Activated CD4-positive, alpha-beta T cell treated with anti-CD3 and anti-CD28 coated beads, Interleukin-2, amount 10 ng/mL, durations not matched to agents 7 days and 5 days (primary cell): ENCODE results near the gene KCP. TPM values are rescaled to one million over a fixed set of nuclear protein-coding genes. Genes with fewer than 3 reads are reported as not detected.

ENCODE experiments used
- CTCF ChIA-PET: fragments of 350-600 bp; sonication (Branson Sonifier 250); formaldehyde crosslinking; loops from one replicate; lab custom pipeline; 2021; ENCODE audit warnings: antibody characterized with exemption; lab: Charles Lee
- POLR2A ChIA-PET: fragments of 350-600 bp; sonication (Branson Sonifier 250); formaldehyde crosslinking; loops from one replicate; lab custom pipeline; 2021; ENCODE audit warnings: antibody characterized with exemption; lab: Charles Lee
- DNase-seq: peaks from one replicate; pipeline ENCODE4 v3.0.0-alpha.2; 2020
- H3K27ac Mint-ChIP-seq: one replicate; pipeline ENCODE4 v1.8.0; 2021; ENCODE audit warnings: mild to moderate bottlenecking, moderate library complexity, mixed read lengths
- H3K27me3 Mint-ChIP-seq: one replicate; pipeline ENCODE4 v1.8.0; 2021; ENCODE audit warnings: mixed read lengths
- H3K36me3 Mint-ChIP-seq: one replicate; pipeline ENCODE4 v1.8.0; 2021; ENCODE audit warnings: low read depth, mixed read lengths
- H3K4me1 Mint-ChIP-seq: one replicate; pipeline ENCODE4 v1.8.0; 2021; ENCODE audit warnings: mixed read lengths
- H3K4me3 Mint-ChIP-seq: one replicate; pipeline ENCODE4 v1.8.0; 2021; ENCODE audit warnings: mild to moderate bottlenecking, moderate library complexity, mixed read lengths
- H3K9me3 Mint-ChIP-seq: one replicate; pipeline ENCODE4 v1.8.0; 2021; ENCODE audit warnings: mixed read lengths
- total RNA-seq, 2 experiments: library from RNA; stranded (reverse); gene quantifications; one replicate each; pipeline ENCODE4 v1.2.3, GENCODE V29; 2021

The KCP gene
- total RNA-seq, 2 experiments from 2014 or later: 0.10 to 0.12 TPM

DNA sequence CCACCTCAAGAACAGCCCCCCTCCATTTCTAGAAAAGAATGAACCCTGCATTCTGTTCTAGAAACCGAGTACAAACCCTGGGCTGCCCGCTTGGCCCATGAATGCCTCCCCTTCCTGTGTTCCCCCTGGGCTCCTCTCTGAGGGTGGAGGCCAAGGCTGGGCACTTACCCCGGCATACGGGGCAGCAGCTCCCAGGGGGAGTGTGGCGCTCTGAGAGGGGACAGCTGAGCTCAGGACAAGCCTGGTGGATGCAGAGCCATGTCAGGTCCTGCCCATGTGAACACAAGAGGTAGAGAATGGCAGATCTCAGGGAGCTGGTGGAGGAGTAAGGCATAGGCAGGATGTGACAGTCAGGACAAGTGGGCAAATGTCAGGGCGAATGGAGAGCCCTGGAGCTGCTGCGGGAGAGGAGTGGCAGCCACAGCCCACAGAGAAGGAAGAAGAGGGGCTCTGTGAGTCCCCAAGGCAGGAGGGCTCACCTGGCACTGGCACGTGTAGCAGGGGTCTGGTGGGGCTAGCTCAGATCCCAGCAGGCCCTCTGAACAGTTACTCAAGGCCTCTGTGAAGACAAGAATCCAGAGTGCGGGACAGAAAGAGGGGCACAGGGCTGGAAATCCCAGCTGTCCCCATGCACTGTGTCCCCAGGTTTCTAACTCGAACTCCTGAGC lies 28.9 kb downstream of the KCP start:
- POLR2A ChIA-PET: no interaction called here
- Mint-ChIP-seq H3K9me3 (no peaks in the 10 kb centered on the region), H3K36me3 (no peaks in the 10 kb centered on the region), H3K4me3 (no peak overlapping the region), H3K4me1 (peaks cover 14% of the 10 kb centered on the region), H3K27ac (no peak overlapping the region), H3K27me3 (peaks cover 1% of the 10 kb centered on the region)
- DNase-seq: no peak
- CTCF ChIA-PET: interaction anchor here (0.5 to 1.5 kb wide), 6 partner anchors 18 to 500 kb away, joined by 3 to 5 read pairs (median 3); partner anchors contain the start of gene ATP6V1F

DNA sequence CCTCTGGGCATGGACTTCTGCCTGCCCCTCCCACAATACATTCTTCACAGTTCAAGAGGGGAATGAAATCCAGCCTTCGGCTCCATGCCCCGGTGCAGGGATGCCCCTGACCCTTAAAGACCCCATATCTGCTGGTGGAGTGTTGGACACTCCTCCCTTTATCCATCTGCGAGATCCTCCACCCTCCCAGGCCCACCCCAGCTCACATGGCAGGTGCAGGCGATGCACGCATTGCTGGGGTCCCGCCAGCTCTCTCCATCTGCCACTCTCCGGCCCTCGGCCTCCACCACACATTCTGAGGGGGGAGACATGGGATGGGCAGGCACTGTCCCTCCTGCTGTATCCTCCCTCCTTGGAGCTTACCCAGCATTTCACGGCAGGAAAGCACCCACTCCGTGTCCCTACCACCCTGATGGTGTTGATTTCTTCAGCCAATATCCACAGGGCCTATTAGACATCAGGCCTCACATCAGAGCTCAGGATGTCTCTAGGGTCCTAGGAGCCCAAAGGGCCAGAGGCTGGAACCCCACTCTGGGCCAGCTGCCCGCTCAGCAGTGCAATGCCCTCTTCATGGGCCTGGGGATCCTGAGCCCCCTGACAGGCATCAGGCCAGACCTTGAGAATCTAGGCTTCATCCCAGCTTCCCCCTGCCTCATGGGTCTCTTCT lies 29.6 kb downstream of the KCP start:
- Mint-ChIP-seq H3K36me3 (no peaks in the 10 kb centered on the region), H3K9me3 (no peaks in the 10 kb centered on the region), H3K27me3 (peaks cover 1% of the 10 kb centered on the region), H3K27ac (no peak overlapping the region), H3K4me1 (peaks cover 14% of the 10 kb centered on the region), H3K4me3 (no peak overlapping the region)
- POLR2A ChIA-PET: interaction anchor here (0.7 kb wide), 1 partner anchor 12 kb away, joined by 3 read pairs; no protein-coding TSS in a partner anchor
- CTCF ChIA-PET: interaction anchor here (0.5 to 1.5 kb wide), 8 partner anchors 17 to 500 kb away, joined by 3 to 5 read pairs (median 3); partner anchors contain the start of gene ATP6V1F
- DNase-seq: no peak

DNA sequence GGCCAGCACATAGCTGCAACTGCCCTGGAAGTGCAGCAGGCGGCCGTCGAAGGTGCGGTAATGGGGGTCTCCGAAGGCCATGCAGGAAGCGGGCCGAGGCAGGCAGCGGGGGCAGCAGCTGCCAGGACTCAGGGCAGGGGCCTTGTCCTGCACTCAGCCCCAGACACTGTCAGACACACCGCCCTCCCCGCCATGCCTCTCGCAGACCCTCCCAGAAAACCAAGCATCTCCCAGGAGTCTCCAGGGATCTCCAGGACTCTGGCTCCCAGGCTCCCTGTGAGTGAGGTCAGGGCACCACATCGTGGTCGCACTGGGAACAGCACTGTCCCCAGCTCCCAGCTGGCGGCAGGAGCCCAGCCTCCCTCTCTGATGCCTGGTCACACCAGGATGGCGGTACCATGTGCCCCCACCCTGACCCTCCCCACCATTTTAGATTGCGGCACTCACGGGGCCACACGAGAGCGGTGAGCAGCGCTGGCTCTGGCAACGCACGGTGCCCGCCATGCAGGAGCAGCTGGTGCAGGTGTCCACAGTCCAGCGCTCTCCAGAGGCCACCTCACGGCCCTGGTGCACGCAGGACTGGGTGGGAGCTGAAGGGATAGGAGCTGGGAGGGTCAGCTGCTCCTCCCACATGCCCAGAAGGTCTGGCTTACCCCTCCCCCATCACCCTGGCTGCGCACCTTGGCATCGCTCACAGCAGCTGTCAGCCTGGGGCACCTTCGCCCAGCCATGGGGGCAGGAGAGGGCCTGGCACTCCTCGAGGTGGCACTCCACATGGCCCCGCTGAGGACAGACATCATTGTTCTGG lies 30.4 kb downstream of the KCP start:
- Mint-ChIP-seq H3K27ac (no peak overlapping the region), H3K27me3 (no peaks in the 10 kb centered on the region), H3K4me1 (peaks cover 14% of the 10 kb centered on the region), H3K36me3 (no peaks in the 10 kb centered on the region), H3K9me3 (no peaks in the 10 kb centered on the region), H3K4me3 (no peak overlapping the region)
- ChIA-PET CTCF (interaction anchor here (0.9 to 1.7 kb wide), 4 partner anchors 17 to 268 kb away, joined by 3 to 6 read pairs (median 4); partner anchors contain the start of gene ATP6V1F), POLR2A (interaction anchor here (0.7 kb wide), 1 partner anchor 11 kb away, joined by 3 read pairs; no protein-coding TSS in a partner anchor)
- no peak for DNase-seq

DNA sequence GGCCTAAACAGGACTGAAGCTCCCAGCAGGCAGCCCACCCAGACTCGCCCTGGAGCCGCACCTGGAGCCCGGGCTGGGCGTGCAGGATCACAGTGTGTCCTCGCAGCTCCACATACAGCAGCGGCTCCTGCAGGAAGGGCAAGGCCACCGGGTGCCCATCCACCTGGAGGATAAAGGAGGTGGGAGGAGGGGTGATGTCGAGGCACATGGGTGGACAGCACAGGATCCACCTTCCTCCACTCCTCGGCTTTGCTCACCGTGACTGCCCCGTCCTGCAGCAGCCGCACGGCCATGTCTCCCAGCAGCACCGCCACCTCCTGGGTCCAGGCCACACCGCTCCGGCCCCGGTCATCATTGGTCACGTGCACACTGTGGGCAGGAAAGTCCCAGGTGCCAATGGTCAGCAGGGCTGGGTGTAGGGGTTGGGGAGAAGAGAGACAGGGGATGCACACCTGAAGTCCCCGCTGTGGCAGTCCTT lies 31.0 kb downstream of the KCP start:
- Mint-ChIP-seq H3K27ac (no peak overlapping the region), H3K4me1 (peaks cover 14% of the 10 kb centered on the region), H3K36me3 (no peaks in the 10 kb centered on the region), H3K4me3 (no peak overlapping the region), H3K27me3 (no peaks in the 10 kb centered on the region), H3K9me3 (no peaks in the 10 kb centered on the region)
- CTCF ChIA-PET: interaction anchor here (1.3 to 1.7 kb wide), 2 partner anchors 16 to 267 kb away, joined by 3 to 6 read pairs; partner anchors contain the start of gene ATP6V1F
- POLR2A ChIA-PET: no interaction called here
- no peak for DNase-seq

DNA sequence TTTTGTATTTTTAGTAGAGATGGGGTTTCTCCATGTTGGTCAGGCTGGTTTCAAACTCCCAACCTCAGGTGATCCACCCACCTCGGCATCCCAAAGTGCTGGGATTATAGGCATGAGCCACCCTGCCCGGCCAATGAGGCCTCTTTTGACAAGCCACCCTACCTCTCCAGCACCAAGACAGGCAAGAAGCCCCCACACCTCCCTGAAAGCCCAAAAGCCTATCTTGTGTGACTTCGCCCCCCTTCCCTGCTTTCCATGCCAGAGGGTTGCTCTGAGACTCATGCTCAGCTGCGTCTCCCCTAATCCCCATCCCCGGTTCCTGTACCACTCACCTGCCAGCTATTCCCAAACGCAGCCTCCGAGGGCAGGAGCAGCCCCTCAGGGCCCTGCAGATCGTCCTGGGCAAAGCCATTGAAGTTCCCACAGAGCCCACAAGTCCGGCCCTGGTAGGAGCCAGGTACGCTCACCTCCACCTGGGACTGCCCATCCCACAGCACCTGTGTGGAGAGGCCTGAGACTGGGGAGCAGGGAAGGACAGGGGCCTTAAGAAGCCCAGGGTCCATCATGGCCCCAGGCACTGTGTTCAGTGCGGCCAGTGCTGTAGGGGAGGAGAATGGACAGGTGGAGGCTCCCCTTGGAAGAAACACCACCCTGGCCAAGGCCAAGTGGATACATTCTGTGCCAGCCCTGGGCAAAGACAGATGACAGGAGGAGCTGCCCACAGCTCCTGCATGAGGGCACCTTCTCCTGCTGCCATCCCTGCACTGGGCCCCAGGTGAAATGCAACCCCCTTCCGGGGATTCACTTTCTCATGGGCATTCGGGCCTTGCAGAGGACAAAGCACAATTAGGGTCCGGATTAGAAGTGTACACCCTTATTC lies 32.0 kb downstream of the KCP start:
- CTCF ChIA-PET: interaction anchor here (0.7 to 1.7 kb wide), 3 partner anchors 15 to 512 kb away, joined by 3 to 6 read pairs (median 5); partner anchors contain the start of gene ATP6V1F
- Mint-ChIP-seq H3K4me3 (no peak overlapping the region), H3K27ac (peak overlapping the region; percentile 75), H3K27me3 (no peaks in the 10 kb centered on the region), H3K9me3 (no peaks in the 10 kb centered on the region), H3K36me3 (no peaks in the 10 kb centered on the region), H3K4me1 (peaks cover 13% of the 10 kb centered on the region)
- no peak for DNase-seq
- POLR2A ChIA-PET: no interaction called here

DNA sequence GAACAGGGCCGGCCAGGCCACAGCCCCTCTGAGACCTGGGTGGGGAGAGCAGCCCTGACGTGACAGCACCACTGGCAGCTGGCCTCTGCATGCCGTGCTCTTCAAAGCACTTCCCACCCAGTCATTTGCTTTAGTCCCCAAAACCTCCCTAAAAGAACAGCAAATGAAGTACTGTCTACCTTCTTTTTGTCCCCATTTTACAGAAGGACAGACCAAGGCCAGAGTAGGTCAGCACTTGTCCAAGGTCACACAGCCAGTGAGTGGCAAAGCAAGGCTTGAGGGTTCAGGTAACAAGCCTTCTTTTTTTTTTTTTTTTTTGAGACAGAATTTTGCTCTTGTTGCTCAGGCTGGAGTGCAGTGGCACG lies 32.8 kb downstream of the KCP start:
- POLR2A ChIA-PET: no interaction called here
- no peaks in the 10 kb centered on the region for H3K36me3 Mint-ChIP-seq

DNA sequence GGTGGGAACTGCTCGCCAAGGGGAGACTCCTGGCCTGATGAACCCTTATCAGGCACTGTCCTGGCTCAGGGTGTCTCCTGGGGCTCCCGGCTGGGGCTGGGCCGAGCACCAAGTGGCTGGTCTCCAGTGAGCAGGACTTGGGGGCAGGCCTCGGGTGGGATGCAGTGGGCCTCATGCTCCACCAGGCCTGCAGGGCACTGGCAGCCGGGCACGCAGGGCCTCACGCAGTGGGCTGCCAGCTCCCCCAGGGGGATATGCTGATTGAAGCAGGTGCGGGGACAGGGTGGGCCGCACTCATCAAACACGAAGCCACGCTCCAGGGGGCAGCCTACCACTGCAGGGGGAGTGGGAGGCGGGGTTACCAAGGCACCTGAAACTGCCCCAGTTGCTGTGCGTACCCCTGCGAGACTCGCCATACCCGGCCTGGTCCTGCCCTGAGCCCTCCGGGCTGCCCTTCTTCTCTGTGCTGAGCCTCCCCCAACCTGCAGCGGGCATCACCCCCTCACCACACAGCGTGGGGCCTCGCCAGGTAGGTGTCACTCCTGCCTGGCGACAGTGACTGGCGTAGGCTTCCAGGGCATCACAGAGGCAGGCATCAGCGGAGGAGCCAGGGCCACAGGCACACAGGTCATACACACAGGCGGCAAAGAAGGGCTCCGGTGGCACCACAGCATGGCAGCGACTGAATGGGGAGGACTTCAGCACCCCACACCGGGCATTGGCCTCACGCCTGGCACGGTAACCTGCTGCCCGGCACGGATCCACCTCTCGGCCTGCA lies 33.3 kb downstream of the KCP start:
- H3K27me3 Mint-ChIP-seq: no peaks in the 10 kb centered on the region
- H3K4me1 Mint-ChIP-seq: peaks cover 13% of the 10 kb centered on the region
- ChIA-PET POLR2A (no interaction called here), CTCF (no interaction called here)
- no peak overlapping the region for H3K4me3 Mint-ChIP-seq
- no peaks in the 10 kb centered on the region for H3K36me3 Mint-ChIP-seq
- DNase-seq: no peak
- no peaks in the 10 kb centered on the region for H3K9me3 Mint-ChIP-seq
- H3K27ac Mint-ChIP-seq: peak overlapping the region; percentile 74

More for the DNA sequence above, 32.8 kb downstream of the KCP start:
- peaks cover 13% of the 10 kb centered on the region for H3K4me1 Mint-ChIP-seq
- H3K27me3 Mint-ChIP-seq: no peaks in the 10 kb centered on the region
- CTCF ChIA-PET: interaction anchor here (0.7 kb wide), 2 partner anchors 129 to 512 kb away, joined by 3 to 5 read pairs; no protein-coding TSS in a partner anchor
- no peak overlapping the region for H3K4me3 Mint-ChIP-seq
- H3K9me3 Mint-ChIP-seq: no peaks in the 10 kb centered on the region
- no peak for DNase-seq
- H3K27ac Mint-ChIP-seq: peak overlapping the region; percentile 74

DNA sequence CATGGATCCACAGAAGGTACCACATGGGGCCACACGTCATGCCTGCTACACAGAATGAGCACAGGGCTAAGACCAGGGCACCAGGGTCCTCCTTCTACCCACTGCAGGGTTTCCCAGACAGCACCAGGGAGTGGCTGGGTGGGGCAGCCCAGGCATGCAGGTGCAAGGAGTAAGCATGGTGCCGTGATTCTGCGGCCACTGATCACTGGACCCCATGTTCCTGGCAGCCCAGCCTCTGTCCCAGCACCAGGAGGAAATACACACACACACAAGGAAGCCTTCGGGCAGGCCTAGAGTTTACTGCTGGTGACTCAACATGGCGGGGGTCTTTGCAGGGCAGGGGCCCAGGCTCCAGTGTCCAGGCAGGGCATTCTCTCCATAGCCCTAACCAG lies 33.9 kb downstream of the KCP start:
- Mint-ChIP-seq H3K27me3 (no peaks in the 10 kb centered on the region), H3K36me3 (no peaks in the 10 kb centered on the region), H3K4me1 (peaks cover 13% of the 10 kb centered on the region), H3K4me3 (no peak overlapping the region), H3K9me3 (no peaks in the 10 kb centered on the region), H3K27ac (no peak overlapping the region)
- no peak for DNase-seq
- ChIA-PET CTCF (interaction anchor here (5.1 kb wide), 1 partner anchor 13 kb away, joined by 22 read pairs; the partner anchor contains the start of gene ATP6V1F), POLR2A (no interaction called here)

DNA sequence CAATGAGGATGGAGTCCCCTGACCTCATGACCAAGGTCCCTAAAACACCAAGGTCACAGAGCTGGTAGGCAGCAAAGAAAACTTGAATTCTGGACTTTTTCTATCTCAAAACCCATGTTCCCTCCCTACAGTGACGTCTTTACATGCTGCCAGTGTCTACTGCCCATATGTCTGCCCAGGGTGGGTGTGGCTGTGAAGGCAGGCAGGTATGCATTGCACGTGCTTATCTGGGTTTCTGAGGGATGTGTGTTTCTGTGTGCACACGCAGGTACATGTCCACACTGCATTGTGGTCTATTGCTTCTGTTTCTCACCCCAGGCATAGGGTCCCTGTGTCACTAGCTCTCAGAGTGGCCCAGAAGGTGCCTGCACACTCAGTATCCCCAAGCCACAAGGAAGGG lies 34.4 kb downstream of the KCP start:
- CTCF ChIA-PET: interaction anchor here (0.6 to 5.1 kb wide), 3 partner anchors 13 to 31 kb away, joined by 4 to 22 read pairs (median 8); partner anchors contain the start of gene ATP6V1F
- Mint-ChIP-seq H3K27ac (no peak overlapping the region), H3K27me3 (peaks cover 2% of the 10 kb centered on the region), H3K4me3 (no peak overlapping the region), H3K9me3 (no peaks in the 10 kb centered on the region), H3K4me1 (peaks cover 13% of the 10 kb centered on the region), H3K36me3 (no peaks in the 10 kb centered on the region)
- no peak for DNase-seq
- POLR2A ChIA-PET: no interaction called here

DNA sequence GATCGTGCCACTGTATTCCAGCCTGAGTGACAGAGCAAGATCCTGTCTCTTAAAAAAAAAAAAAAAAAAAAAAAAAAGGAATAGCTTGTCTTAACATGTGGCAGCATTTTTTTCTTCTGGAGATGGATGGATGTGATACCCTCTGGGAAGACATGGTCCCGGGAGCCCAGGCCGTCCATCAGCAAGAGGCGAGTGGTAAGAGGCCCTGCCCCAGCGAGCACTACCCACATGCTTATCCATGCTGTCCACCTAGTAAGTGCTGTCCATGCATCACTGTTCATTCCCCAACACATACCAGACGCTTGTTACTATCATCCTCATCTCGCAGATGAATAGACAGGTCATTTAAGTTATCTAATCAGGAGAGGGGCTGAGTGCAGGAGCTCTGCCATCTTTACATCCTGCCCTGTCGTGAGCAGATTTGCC lies 35.0 kb downstream of the KCP start:
- Mint-ChIP-seq H3K9me3 (no peaks in the 10 kb centered on the region), H3K27ac (no peak overlapping the region), H3K4me1 (peaks cover 13% of the 10 kb centered on the region), H3K4me3 (no peak overlapping the region), H3K27me3 (peaks cover 8% of the 10 kb centered on the region), H3K36me3 (no peaks in the 10 kb centered on the region)
- DNase-seq: no peak
- ChIA-PET CTCF (interaction anchor here (0.6 to 5.1 kb wide), 4 partner anchors 8 to 1722 kb away, joined by 3 to 22 read pairs (median 4); partner anchors contain the start of gene ATP6V1F), POLR2A (no interaction called here)
